ENCODE data around the gene WNT8B. TPM values are rescaled to one million over a fixed set of nuclear protein-coding genes. Genes with fewer than 3 reads are reported as not detected.

The WNT8B gene
- total RNA-seq, 1 donor from 2014 or later: not detected

DNA sequence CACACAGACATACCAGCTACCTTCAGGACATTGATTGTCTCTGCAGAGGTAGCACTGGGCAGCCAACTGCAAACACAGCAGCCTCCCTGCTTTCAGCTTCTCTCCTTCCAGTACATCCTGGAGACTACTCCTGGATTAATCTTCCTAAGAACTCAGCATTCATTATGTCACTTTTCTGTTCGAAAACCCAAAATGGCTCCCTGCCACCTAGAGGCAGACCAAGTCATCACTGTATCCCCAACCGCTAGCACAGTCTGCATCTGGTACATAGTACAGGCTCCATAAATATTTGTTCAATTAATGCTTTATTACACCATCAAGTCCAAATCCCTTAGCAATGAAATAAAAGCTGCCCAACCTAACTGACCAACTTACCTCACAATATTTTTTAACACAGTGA lies 61.8 kb downstream of the WNT8B start:
- Histone ChIP-seq H3K27ac (ENCODE audit: low read depth, low read length) (no peak overlapping the region), H3K9ac (ENCODE audit: low read depth in 1 of 3, low read length in 3 of 3) (no peak overlapping the region), H3K4me1 (ENCODE audit: control insufficient read depth in 3 of 3, insufficient read depth in 3 of 3, low read length in 3 of 3) (peaks cover 21 to 29% (median 24%) of the 10 kb centered on the region in 3 donors), H3K36me3 (ENCODE audit: control insufficient read depth in 3 of 3, insufficient read depth in 3 of 3, low read length in 3 of 3) (peaks cover 38 to 44% (median 42%) of the 10 kb centered on the region in 3 donors), H3K27me3 (ENCODE audit: control insufficient read depth in 3 of 3, insufficient read depth in 3 of 3, low read length in 3 of 3) (no peaks in the 10 kb centered on the region), H3K9me3 (ENCODE audit: control insufficient read depth in 3 of 3, low read length in 3 of 3) (no peaks in the 10 kb centered on the region), H3K4me3 (ENCODE audit: low read length in 3 of 3) (no peak overlapping the region)

DNA sequence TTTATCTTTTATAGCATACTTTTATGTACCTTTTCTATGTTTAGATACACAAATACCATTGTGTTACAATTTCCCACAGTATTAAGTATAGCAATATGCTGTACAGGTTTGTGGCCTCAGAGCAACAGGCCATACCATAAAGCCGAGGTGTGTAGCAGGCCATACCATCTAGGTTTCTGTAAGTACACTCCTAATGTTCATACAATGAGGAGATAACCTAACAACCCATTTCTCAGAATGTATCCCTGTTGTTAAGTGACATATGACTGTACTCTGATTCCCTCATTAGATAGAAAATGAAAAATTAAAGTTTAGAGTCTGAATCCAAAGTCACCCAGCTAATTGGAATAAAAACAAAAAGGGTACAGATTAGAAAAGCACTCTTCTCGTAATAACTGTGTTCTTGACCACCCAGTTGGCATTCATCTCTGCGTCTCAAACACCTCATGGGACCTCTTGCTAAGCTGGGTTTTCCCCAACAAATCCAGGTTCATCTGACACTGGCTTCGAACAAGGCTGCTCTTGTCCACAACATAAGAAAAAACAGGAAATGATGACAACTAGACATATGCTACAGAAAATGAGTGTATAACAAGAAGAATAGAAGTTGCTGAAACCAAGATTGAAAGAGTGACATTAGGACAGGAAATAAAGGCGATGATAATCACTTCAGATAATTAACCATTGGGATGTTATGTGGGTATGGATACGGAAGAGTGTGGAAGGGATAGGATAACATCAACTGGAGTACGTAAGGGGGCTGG lies 65.5 kb downstream of the WNT8B start:
- Histone ChIP-seq H3K9me3 (ENCODE audit: control insufficient read depth in 3 of 3, low read length in 3 of 3) (no peaks in the 10 kb centered on the region), H3K9ac (ENCODE audit: low read depth in 1 of 3, low read length in 3 of 3) (peak overlapping the region; percentile 95 to 99 (median 96)), H3K27me3 (ENCODE audit: control insufficient read depth in 3 of 3, insufficient read depth in 3 of 3, low read length in 3 of 3) (no peaks in the 10 kb centered on the region), H3K4me1 (ENCODE audit: control insufficient read depth in 3 of 3, insufficient read depth in 3 of 3, low read length in 3 of 3) (peaks cover 23 to 28% (median 26%) of the 10 kb centered on the region in 3 donors), H3K36me3 (ENCODE audit: control insufficient read depth in 3 of 3, insufficient read depth in 3 of 3, low read length in 3 of 3) (peaks cover 36 to 39% (median 38%) of the 10 kb centered on the region in 3 donors), H3K4me3 (ENCODE audit: low read length in 3 of 3) (peak overlapping the region; percentile 96 to 99 (median 98)), H3K27ac (ENCODE audit: low read depth, low read length) (peak overlapping the region; percentile 94)

DNA sequence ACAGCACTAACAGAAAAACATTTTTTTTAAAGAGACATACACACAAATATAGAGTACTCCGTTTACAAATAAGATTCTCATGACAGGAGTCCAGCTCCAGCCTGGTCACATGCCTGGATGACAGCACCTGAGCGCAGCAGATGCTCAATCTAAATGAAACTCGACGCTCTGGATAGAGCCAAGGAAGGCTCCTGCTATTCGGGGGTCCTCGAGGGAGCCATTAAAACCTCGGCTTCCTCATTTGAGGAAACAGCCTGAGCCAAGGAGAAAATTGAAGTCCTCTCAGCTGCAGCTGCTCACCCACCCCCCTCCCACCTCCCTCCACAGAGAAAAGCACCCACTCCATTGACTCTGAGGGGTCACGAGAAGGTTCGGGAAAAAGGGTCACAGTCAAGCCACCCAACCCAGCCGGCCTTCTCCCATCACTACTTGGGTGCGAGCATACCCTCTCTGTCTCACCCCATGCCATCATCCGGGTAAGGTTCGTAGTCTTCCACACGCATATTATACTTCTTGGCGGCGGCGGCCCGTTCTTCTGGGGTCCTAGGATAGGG lies 66.2 kb downstream of the WNT8B start:
- Histone ChIP-seq H3K36me3 (ENCODE audit: control insufficient read depth in 3 of 3, insufficient read depth in 3 of 3, low read length in 3 of 3) (peaks cover 32% of the 10 kb centered on the region in 3 donors), H3K9ac (ENCODE audit: low read depth in 1 of 3, low read length in 3 of 3) (peak overlapping the region; percentile 95 to 99 (median 96)), H3K4me1 (ENCODE audit: control insufficient read depth in 3 of 3, insufficient read depth in 3 of 3, low read length in 3 of 3) (peaks cover 23 to 28% (median 26%) of the 10 kb centered on the region in 3 donors), H3K4me3 (ENCODE audit: low read length in 3 of 3) (peak overlapping the region; percentile 96 to 99 (median 98)), H3K9me3 (ENCODE audit: control insufficient read depth in 3 of 3, low read length in 3 of 3) (no peaks in the 10 kb centered on the region), H3K27me3 (ENCODE audit: control insufficient read depth in 3 of 3, insufficient read depth in 3 of 3, low read length in 3 of 3) (no peaks in the 10 kb centered on the region), H3K27ac (ENCODE audit: low read depth, low read length) (peak overlapping the region; percentile 94)

DNA sequence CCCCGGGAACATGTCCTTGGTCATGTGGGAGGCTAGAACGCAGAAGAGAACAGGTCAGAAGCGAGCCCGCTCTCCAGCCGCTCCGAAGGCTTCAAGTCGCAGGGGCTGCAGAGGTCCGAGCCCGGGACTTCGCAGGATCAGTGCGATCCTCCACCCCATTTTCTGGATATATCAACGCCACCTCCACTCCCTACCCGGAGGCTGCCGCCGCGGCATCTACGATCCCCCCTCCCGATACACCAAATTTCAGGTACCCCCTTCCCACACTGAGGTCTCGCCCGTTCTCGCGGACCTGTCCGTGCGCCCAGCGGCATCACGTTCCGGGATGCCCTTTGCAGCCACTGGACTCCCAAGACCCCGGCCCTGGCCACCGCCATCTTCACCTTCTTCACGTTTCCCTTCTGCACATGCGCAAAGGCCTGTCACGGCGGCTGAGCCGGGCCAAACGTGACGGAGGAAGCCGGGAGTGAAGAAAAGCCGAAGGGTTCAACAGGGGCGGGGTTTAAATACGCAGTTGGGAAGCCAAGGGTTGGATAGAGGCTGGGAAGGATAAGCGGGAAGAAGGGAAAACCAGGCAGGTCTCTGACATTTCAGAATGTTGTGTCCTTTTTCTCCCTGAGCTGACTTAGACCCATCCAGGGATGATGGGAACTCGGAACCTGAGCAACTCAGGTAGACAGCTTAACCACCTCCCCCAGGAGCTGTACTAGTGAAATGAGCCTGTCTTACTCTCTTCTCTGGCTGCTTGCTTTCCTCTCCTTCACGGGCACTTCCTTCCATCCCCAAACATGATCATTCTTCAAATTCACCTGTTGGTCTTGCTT lies 66.9 kb downstream of the WNT8B start, which contains the start of gene NDUFB8:
Gene NDUFB8, minus strand, starts transcription at position 397 of the 824 bp plus-strand sequence. Its CDS starts 20 bp downstream, at position 377.
- H3K27me3 ChIP-seq (ENCODE audit: control insufficient read depth in 3 of 3, insufficient read depth in 3 of 3, low read length in 3 of 3): no peaks in the 10 kb centered on the region
- no peaks in the 10 kb centered on the region for H3K9me3 ChIP-seq (ENCODE audit: control insufficient read depth in 3 of 3, low read length in 3 of 3)
- peaks cover 23 to 28% (median 27%) of the 10 kb centered on the region in 3 donors for H3K4me1 ChIP-seq (ENCODE audit: control insufficient read depth in 3 of 3, insufficient read depth in 3 of 3, low read length in 3 of 3)
- H3K27ac ChIP-seq (ENCODE audit: low read depth, low read length): peak within 1 kb of the TSS; percentile 94
- peak within 1 kb of the TSS; percentile 96 to 99 (median 98) for H3K4me3 ChIP-seq (ENCODE audit: low read length in 3 of 3)
- H3K9ac ChIP-seq (ENCODE audit: low read depth in 1 of 3, low read length in 3 of 3): peak within 1 kb of the TSS; percentile 95 to 99 (median 96)
- peaks cover 25% of the 10 kb centered on the region in 3 donors for H3K36me3 ChIP-seq (ENCODE audit: control insufficient read depth in 3 of 3, insufficient read depth in 3 of 3, low read length in 3 of 3)

DNA sequence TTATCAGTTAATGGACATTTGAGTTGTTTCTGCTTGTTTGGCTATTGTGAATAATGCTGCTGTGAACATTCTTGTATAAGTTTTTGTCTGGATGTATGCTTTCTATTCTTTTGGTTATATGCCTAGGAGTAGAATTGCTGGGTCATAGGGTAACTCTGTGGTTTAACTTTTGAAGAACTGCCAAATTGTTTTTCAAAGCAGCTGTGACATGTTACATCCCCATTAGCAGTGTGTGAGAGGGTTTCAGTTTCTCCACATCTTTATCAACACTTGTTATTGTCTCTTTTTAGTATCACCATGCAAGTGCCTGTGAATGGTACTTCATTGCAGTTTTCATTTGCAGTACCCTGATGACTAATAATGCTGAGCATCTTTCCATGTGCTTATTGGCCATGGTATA lies 69.0 kb downstream of the WNT8B start:
- no peak overlapping the region for H3K4me3 ChIP-seq (ENCODE audit: low read length in 3 of 3)
- H3K36me3 ChIP-seq (ENCODE audit: control insufficient read depth in 3 of 3, insufficient read depth in 3 of 3, low read length in 3 of 3): peaks cover 4% of the 10 kb centered on the region in 3 donors
- H3K9me3 ChIP-seq (ENCODE audit: control insufficient read depth in 3 of 3, low read length in 3 of 3): no peaks in the 10 kb centered on the region
- H3K27me3 ChIP-seq (ENCODE audit: control insufficient read depth in 3 of 3, insufficient read depth in 3 of 3, low read length in 3 of 3): no peaks in the 10 kb centered on the region
- H3K4me1 ChIP-seq (ENCODE audit: control insufficient read depth in 3 of 3, insufficient read depth in 3 of 3, low read length in 3 of 3): peaks cover 27 to 44% (median 37%) of the 10 kb centered on the region in 3 donors
- H3K9ac ChIP-seq (ENCODE audit: low read depth in 1 of 3, low read length in 3 of 3): no peak overlapping the region
- H3K27ac ChIP-seq (ENCODE audit: low read depth, low read length): no peak overlapping the region

Other genes starting within 250 kb of the WNT8B start
- 9.4 TPM for gene CHUK, start 233.4 kb upstream of the WNT8B start, total RNA-seq
- 29.2 TPM for gene CWF19L1, start 195.4 kb upstream of the WNT8B start, total RNA-seq
- gene BLOC1S2, start 176.3 kb upstream of the WNT8B start, total RNA-seq: 9.9 TPM
- gene PKD2L1, start 132.8 kb upstream of the WNT8B start, total RNA-seq: not detected
- 115 TPM for gene SCD, start 115.8 kb upstream of the WNT8B start, total RNA-seq
- 2.6 TPM for gene SEC31B, start 56.9 kb downstream of the WNT8B start, total RNA-seq
- 95.0 TPM for gene NDUFB8, start 66.9 kb downstream of the WNT8B start, total RNA-seq
- 19.3 TPM for gene HIF1AN, start 72.9 kb downstream of the WNT8B start, total RNA-seq

All from skeletal muscle tissue (tissue), 4 donors.